Ishikawa (cell line): ENCODE measurements around the gene CORO2B.

Source experiments
- CEBPB ChIP-seq: IDR thresholded peaks from 2 replicates; pipeline ENCODE4 v1.6.1; 2012
- CREB1 ChIP-seq: IDR thresholded peaks from 2 replicates; pipeline ENCODE4 v1.6.1; 2012; ENCODE audit warnings: low read depth
- EGR1 ChIP-seq: IDR thresholded peaks from 2 replicates; pipeline ENCODE4 v1.6.1; 2012
- EP300 ChIP-seq: IDR thresholded peaks from 2 replicates; pipeline ENCODE4 v1.6.1; 2012; ENCODE audit warnings: borderline replicate concordance
- NFIC ChIP-seq: IDR thresholded peaks from 2 replicates; pipeline ENCODE4 v1.6.1; 2012
- RAD21 ChIP-seq: IDR thresholded peaks from 2 replicates; pipeline ENCODE4 v1.6.1; 2012; ENCODE audit warnings: low read depth
- TAF1 ChIP-seq: IDR thresholded peaks from 2 replicates; pipeline ENCODE4 v1.6.1; 2012; ENCODE audit warnings: low read depth, mild to moderate bottlenecking
- TCF12 ChIP-seq: IDR thresholded peaks from 2 replicates; pipeline ENCODE4 v1.6.1; 2012; ENCODE audit warnings: low read depth
- TEAD4 ChIP-seq: IDR thresholded peaks from 2 replicates; pipeline ENCODE4 v1.6.1; 2012
- YY1 ChIP-seq: IDR thresholded peaks from 2 replicates; pipeline ENCODE4 v1.6.1; 2012; ENCODE audit warnings: low read depth
- ZBTB7A ChIP-seq: IDR thresholded peaks from 2 replicates; pipeline ENCODE4 v1.6.1; 2012; ENCODE audit warnings: low read depth
- TF ChIP-seq, protein P1 (sequence below): IDR thresholded peaks from 2 replicates; pipeline ENCODE4 v1.6.1; 2012; ENCODE audit warnings: low read depth, mild to moderate bottlenecking
- TF ChIP-seq, protein P2 (sequence below): IDR thresholded peaks from 2 replicates; pipeline ENCODE4 v1.6.1; 2012
- TF ChIP-seq, protein P3 (sequence below): IDR thresholded peaks from 2 replicates; pipeline ENCODE4 v1.6.1; 2012

GRCh38 chr15:68592054-68592453 lies 13.3 kb downstream of the CORO2B start:
- TF ChIP-seq EP300 (no peak), CEBPB (no peak), RAD21 (no peak), EGR1 (no peak), ZBTB7A (no peak), YY1 (no peak), NFIC (no peak), TAF1 (no peak), TEAD4 (no peak), CREB1 (no peak), TCF12 (no peak)
- TF ChIP-seq, protein P1, sequence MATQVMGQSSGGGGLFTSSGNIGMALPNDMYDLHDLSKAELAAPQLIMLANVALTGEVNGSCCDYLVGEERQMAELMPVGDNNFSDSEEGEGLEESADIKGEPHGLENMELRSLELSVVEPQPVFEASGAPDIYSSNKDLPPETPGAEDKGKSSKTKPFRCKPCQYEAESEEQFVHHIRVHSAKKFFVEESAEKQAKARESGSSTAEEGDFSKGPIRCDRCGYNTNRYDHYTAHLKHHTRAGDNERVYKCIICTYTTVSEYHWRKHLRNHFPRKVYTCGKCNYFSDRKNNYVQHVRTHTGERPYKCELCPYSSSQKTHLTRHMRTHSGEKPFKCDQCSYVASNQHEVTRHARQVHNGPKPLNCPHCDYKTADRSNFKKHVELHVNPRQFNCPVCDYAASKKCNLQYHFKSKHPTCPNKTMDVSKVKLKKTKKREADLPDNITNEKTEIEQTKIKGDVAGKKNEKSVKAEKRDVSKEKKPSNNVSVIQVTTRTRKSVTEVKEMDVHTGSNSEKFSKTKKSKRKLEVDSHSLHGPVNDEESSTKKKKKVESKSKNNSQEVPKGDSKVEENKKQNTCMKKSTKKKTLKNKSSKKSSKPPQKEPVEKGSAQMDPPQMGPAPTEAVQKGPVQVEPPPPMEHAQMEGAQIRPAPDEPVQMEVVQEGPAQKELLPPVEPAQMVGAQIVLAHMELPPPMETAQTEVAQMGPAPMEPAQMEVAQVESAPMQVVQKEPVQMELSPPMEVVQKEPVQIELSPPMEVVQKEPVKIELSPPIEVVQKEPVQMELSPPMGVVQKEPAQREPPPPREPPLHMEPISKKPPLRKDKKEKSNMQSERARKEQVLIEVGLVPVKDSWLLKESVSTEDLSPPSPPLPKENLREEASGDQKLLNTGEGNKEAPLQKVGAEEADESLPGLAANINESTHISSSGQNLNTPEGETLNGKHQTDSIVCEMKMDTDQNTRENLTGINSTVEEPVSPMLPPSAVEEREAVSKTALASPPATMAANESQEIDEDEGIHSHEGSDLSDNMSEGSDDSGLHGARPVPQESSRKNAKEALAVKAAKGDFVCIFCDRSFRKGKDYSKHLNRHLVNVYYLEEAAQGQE: no peak
- TF ChIP-seq, protein P2, sequence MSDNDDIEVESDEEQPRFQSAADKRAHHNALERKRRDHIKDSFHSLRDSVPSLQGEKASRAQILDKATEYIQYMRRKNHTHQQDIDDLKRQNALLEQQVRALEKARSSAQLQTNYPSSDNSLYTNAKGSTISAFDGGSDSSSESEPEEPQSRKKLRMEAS: no peak
- TF ChIP-seq, protein P3, sequence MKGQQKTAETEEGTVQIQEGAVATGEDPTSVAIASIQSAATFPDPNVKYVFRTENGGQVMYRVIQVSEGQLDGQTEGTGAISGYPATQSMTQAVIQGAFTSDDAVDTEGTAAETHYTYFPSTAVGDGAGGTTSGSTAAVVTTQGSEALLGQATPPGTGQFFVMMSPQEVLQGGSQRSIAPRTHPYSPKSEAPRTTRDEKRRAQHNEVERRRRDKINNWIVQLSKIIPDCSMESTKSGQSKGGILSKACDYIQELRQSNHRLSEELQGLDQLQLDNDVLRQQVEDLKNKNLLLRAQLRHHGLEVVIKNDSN: no peak
